SH-SY5Y (cell line): ENCODE results near the gene TBC1D22A.

Source experiments
- GATA2 ChIP-seq: IDR thresholded peaks from 2 replicates; pipeline ENCODE4 v1.6.1; 2011; ENCODE audit warnings: mild to moderate bottlenecking, low read depth, low read length
- GATA3 ChIP-seq: IDR thresholded peaks from 2 replicates; pipeline ENCODE4 v1.6.1; 2011; ENCODE audit warnings: low read depth, mild to moderate bottlenecking, low read length, moderate library complexity

DNA sequence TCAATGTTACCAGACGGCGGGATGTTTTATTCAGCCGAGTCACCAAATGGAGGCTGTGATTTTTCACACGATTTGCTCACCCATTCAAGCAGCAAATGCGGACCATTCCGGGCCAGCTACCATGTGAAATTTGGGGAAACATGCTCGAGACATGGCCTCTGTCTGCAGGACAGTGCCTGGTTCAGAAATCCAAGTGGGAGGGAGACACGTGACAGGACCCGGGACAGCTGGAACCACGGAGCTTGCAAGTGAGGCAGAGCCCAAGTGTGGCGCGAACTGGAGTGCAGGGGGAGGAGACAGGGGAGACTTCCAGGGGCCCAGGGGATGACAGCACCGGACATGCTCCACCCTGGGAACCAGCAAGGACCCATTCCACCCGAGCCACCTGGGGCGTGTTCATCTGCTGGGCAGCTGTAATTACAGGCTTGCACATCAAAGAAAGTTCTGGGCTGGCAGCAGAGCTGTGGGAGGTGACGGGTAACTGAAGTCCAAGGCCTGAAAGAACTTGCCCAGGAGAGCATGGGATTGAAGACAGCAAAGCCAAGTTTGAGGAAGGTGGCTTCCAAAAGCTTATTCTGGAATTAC lies 40.9 kb upstream of the TBC1D22A start:
- no peak for TF ChIP-seq GATA2
- no peak for TF ChIP-seq GATA3
